Endothelial cell of umbilical vein (primary cell): ENCODE results near the gene TMEM135. TPM values are rescaled to one million over a fixed set of nuclear protein-coding genes. Genes with fewer than 3 reads are reported as not detected.

Source experiments
- BruUV-seq: library from RNA; stranded (reverse); fragments of 400-500 nt; replicated peaks from 2 replicates; lab custom pipeline; 2021; lab: Mats Ljungman, UMichigan
- CTCF ChIA-PET: fragments of 300-600, 350-600 bp; sonication (Branson Sonifier 250); formaldehyde crosslinking; loops from one replicate; lab custom pipeline; 2021; ENCODE audit warnings: antibody characterized with exemption, inconsistent platforms; lab: Charles Lee
- POLR2A ChIA-PET: fragments of 300-600, 350-600 bp; sonication (Branson Sonifier 250); formaldehyde crosslinking; loops from one replicate; lab custom pipeline; 2021; ENCODE audit warnings: antibody characterized with exemption, inconsistent platforms; lab: Charles Lee
- DNase-seq: peaks from one replicate; pipeline ENCODE4 v3.0.0-alpha.2; 2011; ENCODE audit warnings: low read depth, low spot score
- FAIRE-seq: peaks from 2 replicates; lab custom pipeline; 2011; peaks lifted over from hg19 to GRCh38; lab: Jason Lieb, UNC
- H2AFZ ChIP-seq: 2 replicates; pipeline ENCODE4 v1.6.0; 2012; ENCODE audit warnings: low read depth, low read length, control low read depth, inconsistent platforms
- H3K27ac ChIP-seq: 2 replicates; pipeline ENCODE4 v1.5.1; 2011; ENCODE audit warnings: low read depth, mild to moderate bottlenecking, control low read depth, low read length, moderate library complexity; ENCODE audit not compliant: insufficient read depth
- H3K27me3 ChIP-seq, 2 experiments: 2 replicates each; pipeline versions ENCODE4 v1.6.0 to v1.6.1; 2011; ENCODE audit warnings: low read length in 2 of 2, mixed read lengths in 1 of 2; ENCODE audit not compliant: control insufficient read depth in 2 of 2, insufficient read depth in 2 of 2
- H3K36me3 ChIP-seq, 2 experiments: 2 replicates in 1 of 2; 3 replicates in 1 of 2; pipeline ENCODE4 v1.5.1; 2011; ENCODE audit warnings: low read length in 2 of 2, mild to moderate bottlenecking in 1 of 2, moderate library complexity in 1 of 2; ENCODE audit not compliant: control insufficient read depth in 2 of 2, insufficient read depth in 2 of 2; ENCODE audit errors: extremely low read depth in 1 of 2
- H3K4me1 ChIP-seq: 3 replicates; pipeline ENCODE4 v1.5.1; 2011; ENCODE audit warnings: mild to moderate bottlenecking, low read length; ENCODE audit not compliant: control insufficient read depth, insufficient read depth; ENCODE audit errors: extremely low read depth
- H3K4me2 ChIP-seq: 2 replicates; pipeline ENCODE4 v1.6.1; 2011; ENCODE audit warnings: low read length, control low read depth, mixed read lengths; ENCODE audit not compliant: insufficient read depth
- H3K4me3 ChIP-seq, 3 experiments: fragments of 200-600 bp in 1 of 3; sonication (generic), shearing (Covaris generic) in 1 of 3; replicated peaks in 1 of 3; 2 replicates each; pipeline ENCODE4 v1.5.1; 2011 to 2016; ENCODE audit warnings: control low read depth in 3 of 3, low read length in 3 of 3, mild to moderate bottlenecking in 2 of 3, inconsistent platforms in 1 of 3, low read depth in 1 of 3, moderate library complexity in 1 of 3; ENCODE audit not compliant: insufficient read depth in 1 of 3
- H3K79me2 ChIP-seq: 2 replicates; pipeline ENCODE4 v1.6.0; 2012; ENCODE audit warnings: low read length, inconsistent platforms; ENCODE audit not compliant: control insufficient read depth, insufficient read depth
- H3K9ac ChIP-seq: replicated peaks from 2 replicates; pipeline ENCODE3; 2011; ENCODE audit warnings: low read length, control low read depth; ENCODE audit not compliant: insufficient read depth; ENCODE audit errors: extremely low read depth
- H3K9me1 ChIP-seq: replicated peaks from 3 replicates; pipeline ENCODE4 v1.6.0; 2011; ENCODE audit warnings: mild to moderate bottlenecking, low read length; ENCODE audit not compliant: control insufficient read depth, insufficient read depth; ENCODE audit errors: extremely low read depth
- H3K9me3 ChIP-seq: replicated peaks from 2 replicates; pipeline ENCODE4 v1.5.1; 2012; ENCODE audit warnings: low read length, inconsistent platforms; ENCODE audit not compliant: control insufficient read depth, insufficient read depth
- H4K20me1 ChIP-seq: replicated peaks from 2 replicates; pipeline ENCODE3; 2011; ENCODE audit warnings: mild to moderate bottlenecking, low read length; ENCODE audit not compliant: control insufficient read depth, insufficient read depth; ENCODE audit errors: extremely low read depth
- CTCF ChIP-seq, 2 donors: IDR thresholded peaks; 1 replicate in 1 of 2; 2 replicates in 1 of 2; pipeline ENCODE4 v1.5.1; 2011; ENCODE audit warnings: low read length in 2 of 2, mild to moderate bottlenecking in 2 of 2, moderate library complexity in 2 of 2, control low read depth in 1 of 2, inconsistent platforms in 1 of 2, low read depth in 1 of 2; ENCODE audit not compliant: insufficient read depth in 1 of 2; ENCODE audit errors: extremely low read depth in 1 of 2
- EZH2 ChIP-seq: IDR thresholded peaks from 2 replicates; pipeline ENCODE4 v1.6.1; 2012; ENCODE audit warnings: borderline replicate concordance, low read depth, mild to moderate bottlenecking, moderate library complexity, low read length, inconsistent platforms; ENCODE audit not compliant: severe bottlenecking
- FOS ChIP-seq: IDR thresholded peaks from 2 replicates; pipeline ENCODE4 v1.6.1; 2011; ENCODE audit warnings: mild to moderate bottlenecking, low read length, moderate library complexity, borderline replicate concordance; ENCODE audit not compliant: insufficient read depth
- GATA2 ChIP-seq: IDR thresholded peaks from 2 replicates; pipeline ENCODE4 v1.7.0; 2011; ENCODE audit warnings: low read depth, mild to moderate bottlenecking, moderate library complexity, mixed read lengths, low read length; ENCODE audit not compliant: insufficient read length, insufficient read depth
- JUN ChIP-seq: IDR thresholded peaks from 2 replicates; pipeline ENCODE4 v1.6.1; 2011; ENCODE audit warnings: borderline replicate concordance, low read depth; ENCODE audit not compliant: insufficient read length, insufficient read depth
- MAX ChIP-seq: IDR thresholded peaks from 2 replicates; pipeline ENCODE4 v1.6.1; 2011; ENCODE audit not compliant: insufficient read depth, insufficient read length
- MYC ChIP-seq: IDR thresholded peaks from one replicate; pipeline ENCODE4 v1.6.1; 2011; ENCODE audit warnings: mild to moderate bottlenecking, low read depth, low read length
- POLR2A ChIP-seq: IDR thresholded peaks from 2 replicates; pipeline ENCODE4 v1.6.1; 2012; ENCODE audit warnings: low read depth, mild to moderate bottlenecking, control low read depth, low read length
- POLR2AphosphoS5 ChIP-seq: IDR thresholded peaks from 2 replicates; pipeline ENCODE4 v1.6.1; 2012; ENCODE audit warnings: low read depth, mild to moderate bottlenecking, control low read depth, low read length, moderate library complexity; ENCODE audit not compliant: insufficient read depth
- dilution Hi-C: fragments of 300-500 bp; cut with MboI; formaldehyde crosslinking; loops from one replicate; pipeline ENCODE4 v1.15.0; 2019; ENCODE audit warnings: low sequenced_read_pairs; ENCODE audit not compliant: extremely low pct_ligation_motif_present
- intact Hi-C: fragments of 100-400 bp; cut with micrococcal nuclease; formaldehyde crosslinking; loops from one replicate; pipeline ENCODE4 v1.10.0; 2022
- polyA plus RNA-seq, 4 experiments: library from polyadenylated mRNA; depleted of rRNA in 3 of 4; stranded (reverse) in 3 of 4; unstranded in 1 of 4; fragments of >200 nt; gene quantifications; 2 replicates each; pipeline versions ENCODE4 v1.2.1 to v1.2.3, GENCODE V29; 2011 to 2012; ENCODE audit warnings: missing spikeins in 1 of 4
- total RNA-seq: library from RNA; stranded (reverse); gene quantifications from 2 replicates; pipeline ENCODE4 v1.2.3, GENCODE V29; 2021

TMEM135 gene
- total and polyA plus RNA-seq, 2 donors (not counting 3 experiments of a cell fraction or from before 2014, with no cell fraction given): 12.3 to 33.2 TPM

GRCh38 chr11:87213444-87213843, 175.7 kb downstream of the TMEM135 start:
- Histone ChIP-seq H3K9me1 (no peaks in the 10 kb centered on the region), H3K27me3 (no peaks in the 10 kb centered on the region), H3K36me3 (no peaks in the 10 kb centered on the region), H3K4me3 (no peak overlapping the region), H4K20me1 (no peaks in the 10 kb centered on the region), H2AFZ (no peak overlapping the region), H3K79me2 (no peaks in the 10 kb centered on the region), H3K4me1 (no peaks in the 10 kb centered on the region), H3K9ac (no peak overlapping the region), H3K4me2 (no peak overlapping the region), H3K9me3 (no peaks in the 10 kb centered on the region), H3K27ac (no peak overlapping the region)
- FAIRE-seq: no peak
- ChIA-PET CTCF (interaction anchor here (0.6 kb wide), 1 partner anchor 116 kb away, joined by 3 read pairs; no protein-coding TSS in a partner anchor), POLR2A (no interaction called here)
- no peak for TF ChIP-seq POLR2AphosphoS5
- no peak for TF ChIP-seq EZH2
- TF ChIP-seq FOS: no peak
- TF ChIP-seq MAX: no peak
- no peak for TF ChIP-seq GATA2
- no peak for TF ChIP-seq CTCF (IDR thresholded peaks at IDR 0.05; ENCODE audit: extremely low read depth in 1 of 2, insufficient read depth in 1 of 2, low read depth in 1 of 2, low read length in 2 of 2)
- TF ChIP-seq JUN: no peak
- TF ChIP-seq MYC: no peak
- no peak for TF ChIP-seq POLR2A
- intact Hi-C loops (no loop called here), dilution Hi-C loops (no loop called here)
- DNase-seq: no peak
- no TSS peak for BruUV-seq
